Vagina (tissue), 2 donors: Measurements from ENCODE around the gene ELMO3. TPM values are rescaled to one million over a fixed set of nuclear protein-coding genes. Genes with fewer than 3 reads are reported as not detected.

Source experiments
- DNase-seq, 2 donors: peaks; one replicate each; pipeline ENCODE4 v3.0.0-alpha.2; 2017; ENCODE audit errors: extremely low spot score in 2 of 2
- H3K27ac ChIP-seq: fragments of 200-600 bp; sonication (generic); one replicate; pipeline ENCODE4 v1.5.1; 2019
- H3K27me3 ChIP-seq: fragments of 200-600 bp; sonication (generic); one replicate; pipeline ENCODE4 v1.5.1; 2019
- H3K36me3 ChIP-seq, 2 donors: fragments of 200-600 bp; sonication (generic); one replicate each; pipeline ENCODE4 v1.5.1; 2017 to 2019
- H3K4me1 ChIP-seq: fragments of 200-600 bp; sonication (generic); one replicate; pipeline ENCODE4 v1.5.1; 2019
- H3K4me3 ChIP-seq, 2 donors: fragments of 200-600 bp; sonication (generic); 1 replicate in 1 of 2; 2 replicates in 1 of 2; pipeline ENCODE4 v1.5.1; 2016 to 2019
- H3K9me3 ChIP-seq: fragments of 200-600 bp; sonication (generic); one replicate; pipeline ENCODE4 v1.5.1; 2019
- POLR2A ChIP-seq, 2 donors: fragments of 450-650 bp; IDR thresholded peaks; one replicate each; pipeline ENCODE4 v1.6.1; 2017; ENCODE audit warnings: antibody characterized with exemption in 2 of 2, mild to moderate bottlenecking in 2 of 2, moderate library complexity in 2 of 2
- POLR2AphosphoS5 ChIP-seq, 2 donors: sonication (generic); formaldehyde crosslinking; IDR thresholded peaks; one replicate each; pipeline ENCODE4 v1.9.0; 2017; ENCODE audit warnings: antibody characterized with exemption in 2 of 2, mild to moderate bottlenecking in 2 of 2, low read depth in 1 of 2; ENCODE audit not compliant: insufficient read depth in 1 of 2
- intact Hi-C: fragments of 100-400 bp; cut with DNase I; formaldehyde crosslinking; loops from one replicate; pipeline ENCODE4 v1.15.1; 2023
- total RNA-seq: library from RNA; depleted of rRNA; stranded (reverse); fragments of >200 nt; gene quantifications from one replicate; pipeline ENCODE4 v1.2.3, GENCODE V29; 2016
- TF ChIP-seq, protein P1 (sequence below), 3 experiments: fragments of 450-650 bp in 2 of 3; fragments of 200-600 bp in 1 of 3; sonication (generic) in 1 of 3; IDR thresholded peaks; one replicate each; pipeline ENCODE4 v1.5.1; 2017 to 2019; ENCODE audit warnings: antibody characterized with exemption in 3 of 3, mild to moderate bottlenecking in 2 of 3, moderate library complexity in 2 of 3

The ELMO3 gene
- total RNA-seq, 1 donor from 2014 or later: 21.6 TPM

DNA sequence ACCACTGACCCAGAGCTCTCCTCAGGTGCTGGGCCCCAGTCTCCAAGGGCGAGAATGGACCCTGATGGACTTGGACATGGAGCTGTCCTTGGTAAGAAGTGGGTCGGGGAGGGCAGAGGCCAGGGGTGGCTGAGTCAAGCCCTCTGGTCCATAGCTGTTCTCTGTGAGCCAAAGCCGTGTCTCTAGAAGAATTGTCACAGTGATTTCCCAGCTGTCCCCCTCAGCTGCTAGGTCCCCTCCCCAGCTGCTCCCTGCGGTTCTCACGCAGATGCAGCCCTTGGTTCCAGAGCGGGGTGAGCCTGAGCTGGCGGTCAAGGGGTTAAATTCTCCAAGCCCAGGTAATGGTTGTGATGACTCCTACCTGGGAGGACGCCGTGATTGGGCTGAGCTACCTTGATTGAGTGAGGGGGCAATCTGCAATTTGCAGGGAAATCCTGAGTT is 29.9 kb upstream of the ELMO3 start:
- Histone ChIP-seq H3K9me3 (no peaks in the 10 kb centered on the region), H3K27ac (peak overlapping the region; percentile 96), H3K4me1 (peaks cover 55% of the 10 kb centered on the region), H3K27me3 (no peaks in the 10 kb centered on the region), H3K36me3 (no peaks in the 10 kb centered on the region), H3K4me3 (no peak overlapping the region)
- TF ChIP-seq POLR2A (IDR thresholded peaks at IDR 0.05): no peak
- TF ChIP-seq POLR2AphosphoS5 (IDR thresholded peaks at IDR 0.05; ENCODE audit: insufficient read depth in 1 of 2, low read depth in 1 of 2): no peak
- TF ChIP-seq, protein P1, sequence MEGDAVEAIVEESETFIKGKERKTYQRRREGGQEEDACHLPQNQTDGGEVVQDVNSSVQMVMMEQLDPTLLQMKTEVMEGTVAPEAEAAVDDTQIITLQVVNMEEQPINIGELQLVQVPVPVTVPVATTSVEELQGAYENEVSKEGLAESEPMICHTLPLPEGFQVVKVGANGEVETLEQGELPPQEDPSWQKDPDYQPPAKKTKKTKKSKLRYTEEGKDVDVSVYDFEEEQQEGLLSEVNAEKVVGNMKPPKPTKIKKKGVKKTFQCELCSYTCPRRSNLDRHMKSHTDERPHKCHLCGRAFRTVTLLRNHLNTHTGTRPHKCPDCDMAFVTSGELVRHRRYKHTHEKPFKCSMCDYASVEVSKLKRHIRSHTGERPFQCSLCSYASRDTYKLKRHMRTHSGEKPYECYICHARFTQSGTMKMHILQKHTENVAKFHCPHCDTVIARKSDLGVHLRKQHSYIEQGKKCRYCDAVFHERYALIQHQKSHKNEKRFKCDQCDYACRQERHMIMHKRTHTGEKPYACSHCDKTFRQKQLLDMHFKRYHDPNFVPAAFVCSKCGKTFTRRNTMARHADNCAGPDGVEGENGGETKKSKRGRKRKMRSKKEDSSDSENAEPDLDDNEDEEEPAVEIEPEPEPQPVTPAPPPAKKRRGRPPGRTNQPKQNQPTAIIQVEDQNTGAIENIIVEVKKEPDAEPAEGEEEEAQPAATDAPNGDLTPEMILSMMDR (IDR thresholded peaks at IDR 0.05): no peak
- intact Hi-C loops: no loop called here
- no peak for DNase-seq

DNA sequence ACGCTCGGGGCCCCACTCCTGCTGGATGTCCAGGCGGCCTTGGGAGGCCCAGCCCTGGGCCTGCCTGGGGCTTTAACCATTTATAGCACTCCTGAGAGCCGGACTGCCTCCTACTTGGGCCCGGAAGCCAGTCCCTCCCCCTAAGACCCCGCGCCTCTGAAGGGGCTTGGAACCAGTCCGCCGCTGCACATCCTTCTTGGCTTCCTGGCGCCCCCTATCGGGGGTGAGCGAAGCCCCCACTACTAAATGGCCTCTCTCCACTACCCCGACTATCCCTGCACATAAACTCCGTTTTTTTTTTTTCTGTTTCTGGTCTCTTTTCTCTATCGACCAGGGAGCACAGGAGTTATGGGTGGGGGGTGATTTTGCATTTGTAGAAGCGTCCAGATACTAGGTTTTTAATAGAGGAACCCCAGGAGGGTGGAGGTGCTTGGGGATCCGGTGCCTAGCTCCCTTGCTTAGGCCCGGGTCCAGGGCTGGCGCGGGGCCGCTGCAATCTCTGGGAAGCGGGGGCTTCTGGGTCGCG is 29.2 kb upstream of the ELMO3 start:
- intact Hi-C loops: no loop called here
- Histone ChIP-seq H3K27ac (peak overlapping the region; percentile 96), H3K9me3 (no peaks in the 10 kb centered on the region), H3K27me3 (no peaks in the 10 kb centered on the region), H3K4me1 (peaks cover 54% of the 10 kb centered on the region), H3K36me3 (no peaks in the 10 kb centered on the region), H3K4me3 (peak overlapping the region; percentile 45 to 60)
- no peak for DNase-seq
- TF ChIP-seq POLR2A (IDR thresholded peaks at IDR 0.05) (no peak), POLR2AphosphoS5 (IDR thresholded peaks at IDR 0.05; ENCODE audit: insufficient read depth in 1 of 2, low read depth in 1 of 2) (no peak)
- TF ChIP-seq, protein P1 (IDR thresholded peaks at IDR 0.05): no peak

DNA sequence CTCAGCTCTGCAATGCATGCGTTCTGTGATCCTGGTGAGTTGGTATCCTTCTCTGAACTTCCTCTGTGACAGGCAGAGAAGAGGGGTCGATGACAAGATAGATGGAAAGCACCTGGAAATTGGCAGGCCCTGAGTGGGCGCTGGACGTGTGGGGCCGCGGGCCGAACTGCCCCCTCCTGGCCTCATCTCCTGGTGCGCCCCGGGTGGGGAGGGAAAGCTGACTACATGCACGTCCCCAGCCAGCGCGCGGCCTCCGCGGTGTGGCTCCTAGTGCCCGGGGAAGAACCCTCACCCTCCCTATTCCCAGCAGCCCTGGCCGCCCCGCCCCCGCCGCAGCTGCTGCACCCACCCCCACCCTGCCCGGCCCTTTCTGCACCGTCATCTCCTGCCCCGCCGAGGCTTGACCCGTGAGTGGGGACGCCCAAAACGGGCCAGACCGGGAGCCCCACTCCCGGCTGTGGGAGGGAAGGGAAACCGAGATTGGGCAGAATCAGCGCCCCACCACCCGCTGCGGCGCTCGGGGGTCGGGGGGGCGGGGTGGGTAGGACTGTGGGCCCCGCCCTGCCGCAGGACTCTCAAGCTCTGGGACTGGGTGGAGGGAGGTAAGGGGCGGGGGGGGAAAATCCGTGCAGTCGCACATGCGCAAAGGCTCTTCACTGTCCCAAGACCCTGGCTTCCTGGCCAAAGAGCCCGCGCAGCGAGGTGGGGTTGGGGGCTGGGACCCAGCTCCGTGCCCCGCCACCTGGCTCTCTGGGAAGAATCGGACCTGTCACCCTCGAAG is 28.6 kb upstream of the ELMO3 start, which contains the start of gene NOL3:
NOL3 (plus strand) TSS at position 371 of the 781 bp plus-strand sequence.
- intact Hi-C loops: no loop called here
- DNase-seq: no peak
- H3K27me3 ChIP-seq: no peaks in the 10 kb centered on the region

DNA sequence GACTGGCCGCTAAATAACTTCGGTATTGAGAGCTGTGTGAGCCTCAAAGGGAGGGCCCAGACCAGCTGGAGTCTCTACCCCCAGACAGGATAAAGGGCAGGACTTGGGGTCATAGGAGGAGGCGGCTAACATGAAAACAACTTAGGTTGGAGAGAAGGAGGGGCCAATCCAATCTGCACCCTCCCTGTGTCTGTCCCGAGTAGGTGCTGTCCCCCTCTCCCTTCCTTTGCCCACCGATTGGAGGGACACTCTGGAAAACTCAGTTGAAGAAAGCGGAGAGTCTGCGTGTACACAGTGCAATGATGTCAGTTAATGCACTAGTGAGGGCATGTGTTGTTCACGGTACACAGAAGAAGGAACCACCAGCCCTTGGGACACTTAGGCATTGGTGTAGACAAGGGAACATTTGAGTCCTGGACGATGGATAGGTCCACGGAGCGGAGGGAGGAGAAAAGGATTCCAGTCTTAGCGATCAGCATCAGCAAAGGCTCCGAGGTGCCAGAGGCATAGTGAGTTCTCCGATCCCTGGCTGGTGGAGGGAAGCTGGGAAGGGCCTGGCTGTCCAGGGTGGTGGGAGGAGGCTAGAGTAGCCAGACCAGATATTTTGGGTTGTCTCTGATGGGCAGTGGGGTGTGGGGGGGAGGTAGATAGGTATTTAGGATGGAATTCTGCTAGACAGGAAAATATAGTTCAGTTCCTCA is 27.8 kb upstream of the ELMO3 start:
- Histone ChIP-seq H3K27me3 (no peaks in the 10 kb centered on the region), H3K4me1 (peaks cover 54% of the 10 kb centered on the region), H3K36me3 (no peaks in the 10 kb centered on the region), H3K9me3 (no peaks in the 10 kb centered on the region), H3K4me3 (peak overlapping the region; percentile 45 to 60), H3K27ac (peak overlapping the region; percentile 96)
- intact Hi-C loops: no loop called here
- DNase-seq: no peak
- TF ChIP-seq POLR2A (IDR thresholded peaks at IDR 0.05) (no peak), POLR2AphosphoS5 (IDR thresholded peaks at IDR 0.05; ENCODE audit: insufficient read depth in 1 of 2, low read depth in 1 of 2) (no peak)
- TF ChIP-seq, protein P1 (IDR thresholded peaks at IDR 0.05): no peak

More for the DNA sequence above, 28.6 kb upstream of the ELMO3 start, which contains the start of gene NOL3:
- TF ChIP-seq, protein P1 (IDR thresholded peaks at IDR 0.05): peak in 1 of 3 experiments; percentile 11
- TF ChIP-seq POLR2A (IDR thresholded peaks at IDR 0.05) (peak in 1 of 2 donors; percentile 32), POLR2AphosphoS5 (IDR thresholded peaks at IDR 0.05; ENCODE audit: insufficient read depth in 1 of 2, low read depth in 1 of 2) (peak in 1 of 2 donors; percentile 71)
- peak within 1 kb of the TSS; percentile 96 for H3K27ac ChIP-seq
- peak within 1 kb of the TSS; percentile 45 to 60 for H3K4me3 ChIP-seq
- H3K36me3 ChIP-seq: no peaks in the 10 kb centered on the region
- no peaks in the 10 kb centered on the region for H3K9me3 ChIP-seq
- H3K4me1 ChIP-seq: peaks cover 54% of the 10 kb centered on the region
